Midbrain (tissue), 1 donor: ENCODE results near the gene ZCCHC14.

ENCODE experiments used
- DNase-seq: peaks from one replicate; lab custom pipeline; 2025; lab: John Stamatoyannopoulos, UW

Gene ZCCHC14

DNA sequence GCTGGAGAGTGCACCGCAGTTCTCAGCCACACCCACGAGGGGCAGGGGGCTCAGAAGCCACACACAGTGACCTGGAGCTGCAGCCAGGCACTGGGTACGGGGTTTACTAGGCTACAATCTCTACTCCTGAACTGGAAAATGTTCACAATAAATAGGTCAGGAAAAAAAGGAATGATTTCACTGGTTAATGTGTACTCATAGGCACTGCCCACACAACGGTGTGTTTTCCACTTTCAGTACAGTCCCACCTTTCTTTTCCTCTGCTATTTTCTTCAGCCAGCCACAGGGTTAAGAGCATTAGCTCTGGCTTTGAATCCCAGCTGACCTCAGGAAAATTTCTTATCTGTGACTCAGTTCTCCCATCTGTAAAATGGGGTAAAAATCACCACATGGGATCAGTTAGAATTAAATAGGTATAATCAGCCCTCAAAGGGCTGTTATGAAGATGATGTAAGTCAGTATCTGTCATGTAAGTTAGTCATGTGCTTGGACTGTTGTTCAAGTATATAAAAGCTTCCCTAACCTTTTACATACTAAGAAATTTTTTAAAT is 35.7 kb downstream of the ZCCHC14 start:
- no peak for DNase-seq

DNA sequence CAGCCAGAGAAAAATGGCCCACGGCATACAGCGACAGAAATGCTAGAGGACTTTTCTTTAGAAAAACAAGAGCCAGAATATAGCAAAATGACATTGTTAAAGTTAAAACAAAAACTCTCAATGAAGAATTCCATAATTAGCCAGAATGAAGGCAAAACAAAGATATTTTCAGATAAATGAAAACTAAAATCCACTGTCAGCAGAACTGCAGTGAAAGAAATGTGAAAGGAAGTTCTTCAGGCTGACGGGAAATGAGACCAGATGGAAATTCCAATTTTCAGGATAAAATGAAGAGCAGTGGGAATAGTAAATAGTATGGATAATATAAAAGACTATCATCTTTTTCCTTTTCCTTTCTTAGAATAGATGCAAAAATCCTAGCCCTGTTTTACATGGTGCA is 38.4 kb downstream of the ZCCHC14 start:
- DNase-seq = no peak

DNA sequence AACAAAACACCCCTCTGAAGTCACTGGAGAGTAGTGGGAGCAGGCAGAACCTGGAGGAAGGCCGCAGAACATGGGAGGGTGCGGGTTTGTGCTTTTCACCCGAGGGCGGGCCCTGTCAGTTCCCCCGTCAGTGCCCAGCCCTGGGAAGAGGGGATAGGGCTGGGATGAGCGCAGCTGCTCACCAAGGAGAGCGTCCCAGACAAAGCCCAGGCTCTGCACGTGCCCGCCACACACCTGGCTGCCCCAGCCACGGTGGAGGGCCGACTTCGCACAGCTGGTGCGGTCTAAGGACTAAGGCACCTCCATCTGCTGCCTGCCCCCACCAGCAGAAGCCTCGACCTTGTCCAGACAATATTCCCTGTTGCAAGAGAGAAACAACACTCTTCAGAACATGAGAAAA is 39.5 kb downstream of the ZCCHC14 start:
- DNase-seq = no peak

DNA sequence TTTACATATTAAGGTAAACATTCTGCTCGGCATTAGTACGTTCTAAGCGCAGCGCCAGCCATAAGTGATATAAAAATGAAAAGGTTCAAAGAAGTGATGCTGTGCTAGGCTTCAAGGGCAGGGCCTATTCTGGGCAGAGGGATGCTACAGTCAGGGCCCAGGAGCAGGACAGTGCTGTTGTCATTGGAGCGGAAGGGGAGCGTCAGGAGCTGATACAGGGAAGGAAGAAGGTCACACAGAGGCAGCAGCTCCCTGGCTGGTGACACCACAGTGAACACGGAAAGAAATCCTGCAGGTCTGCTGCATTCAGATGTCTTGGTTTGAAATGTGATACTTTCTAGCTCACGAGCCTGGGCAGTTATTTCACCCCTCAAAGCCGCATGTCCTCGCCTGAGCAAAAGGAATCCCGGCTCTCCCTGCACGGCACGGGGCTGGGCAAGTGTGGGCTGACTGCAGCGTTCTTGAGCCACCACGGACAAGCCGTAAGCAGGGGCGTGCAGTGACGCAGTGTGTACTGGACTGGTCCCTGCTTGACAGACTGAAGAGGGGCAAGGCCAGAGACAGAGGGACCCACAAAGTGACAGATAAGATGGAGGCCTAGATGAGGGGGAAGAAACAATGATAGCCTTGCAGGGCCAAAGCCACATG is 41.1 kb downstream of the ZCCHC14 start:
- DNase-seq = no peak

DNA sequence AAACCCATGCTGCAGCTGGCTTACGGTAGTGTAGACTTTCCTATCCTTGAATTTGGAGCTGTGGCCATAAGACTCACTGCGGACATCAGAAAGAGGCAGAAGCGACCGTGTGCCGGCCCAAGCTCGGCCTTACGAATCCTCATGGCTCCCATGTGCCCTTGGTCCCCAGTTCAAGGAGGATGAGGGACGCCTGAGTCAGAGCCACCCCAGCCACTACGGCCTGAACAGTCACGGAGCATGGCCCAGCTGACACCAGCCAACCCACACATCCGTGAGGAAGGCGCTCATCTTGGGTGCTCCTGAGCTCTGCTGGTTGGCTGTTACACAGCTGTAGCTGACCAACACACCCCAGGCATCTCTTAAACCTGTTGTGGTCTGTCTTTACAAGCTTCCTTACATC is 44.0 kb downstream of the ZCCHC14 start:
- no peak for DNase-seq

DNA sequence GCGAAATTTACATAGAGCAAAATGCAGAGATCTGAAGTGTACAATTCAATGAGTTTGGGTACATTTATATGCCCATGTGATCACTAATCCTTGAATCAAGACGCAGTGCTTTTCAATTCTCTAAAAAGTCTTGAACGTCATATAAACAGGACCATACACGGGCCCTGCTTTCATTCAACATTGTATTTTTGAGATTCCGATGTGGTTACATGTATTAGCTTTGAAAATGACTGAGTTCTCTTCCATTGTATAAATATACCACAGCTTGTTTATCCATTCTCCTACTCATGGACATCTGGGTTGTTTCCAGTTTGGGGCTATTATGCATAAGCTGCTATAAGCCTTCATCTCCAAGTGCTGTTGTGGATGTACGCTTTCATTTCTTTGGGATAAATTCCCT is 45.5 kb downstream of the ZCCHC14 start:
- DNase-seq = no peak

- no peak for DNase-seq
Observed at GRCh38 chr16:87446479-87446878, 46.3 kb downstream of the ZCCHC14 start.

- no peak for DNase-seq
Observed at GRCh38 chr16:87445486-87445885, 47.3 kb downstream of the ZCCHC14 start.

DNA sequence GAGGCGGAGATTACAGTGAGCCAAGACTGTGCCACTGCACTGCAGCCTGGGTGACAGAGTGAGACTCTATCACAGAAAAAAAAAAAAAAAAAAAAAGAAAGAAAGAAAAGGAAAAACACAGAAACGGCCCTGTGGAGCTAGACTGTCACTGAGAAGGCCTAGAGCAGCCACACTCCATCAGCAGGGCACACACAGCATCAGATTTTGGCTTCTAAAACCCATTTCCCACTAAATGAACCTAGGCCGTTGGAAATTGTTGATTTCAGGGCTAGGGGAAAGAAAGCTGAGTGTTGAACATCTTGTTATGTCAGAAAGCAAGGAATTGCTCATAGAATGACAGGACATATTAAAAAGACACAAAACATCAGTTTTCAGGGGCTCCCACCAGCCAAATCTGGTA is 48.9 kb downstream of the ZCCHC14 start:
- no peak for DNase-seq

GRCh38 chr16:87443016-87443415 is 49.8 kb downstream of the ZCCHC14 start:
- no peak for DNase-seq

DNA sequence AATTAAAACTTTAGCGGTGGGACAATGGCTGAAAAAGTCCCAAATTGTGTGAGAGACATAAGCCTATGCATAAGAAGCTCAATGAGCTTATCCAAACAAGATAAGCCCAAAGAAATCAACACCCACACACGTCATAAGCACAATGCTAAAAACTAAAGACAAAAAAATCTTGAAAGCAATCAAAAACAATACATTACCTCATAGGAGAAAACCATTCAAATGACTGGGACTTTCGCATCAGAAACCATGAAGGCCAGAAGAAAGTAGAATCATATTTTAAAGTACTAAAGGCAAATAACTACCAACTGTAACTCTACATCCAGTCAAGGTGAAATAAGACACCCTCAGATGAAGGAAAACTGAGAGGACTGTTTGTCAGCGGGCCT is 50.2 kb downstream of the ZCCHC14 start:
- DNase-seq = no peak

- no peak for DNase-seq
Observed at GRCh38 chr16:87441886-87442580, 50.8 kb downstream of the ZCCHC14 start.

- DNase-seq = no peak
Observed at GRCh38 chr16:87439926-87440325, 52.9 kb downstream of the ZCCHC14 start.

GRCh38 chr16:87438611-87438985 is 54.2 kb downstream of the ZCCHC14 start:
- DNase-seq = no peak

GRCh38 chr16:87437911-87438610 is 54.8 kb downstream of the ZCCHC14 start:
- DNase-seq = no peak

- DNase-seq = no peak
Observed at GRCh38 chr16:87437327-87437726, 55.5 kb downstream of the ZCCHC14 start.

DNA sequence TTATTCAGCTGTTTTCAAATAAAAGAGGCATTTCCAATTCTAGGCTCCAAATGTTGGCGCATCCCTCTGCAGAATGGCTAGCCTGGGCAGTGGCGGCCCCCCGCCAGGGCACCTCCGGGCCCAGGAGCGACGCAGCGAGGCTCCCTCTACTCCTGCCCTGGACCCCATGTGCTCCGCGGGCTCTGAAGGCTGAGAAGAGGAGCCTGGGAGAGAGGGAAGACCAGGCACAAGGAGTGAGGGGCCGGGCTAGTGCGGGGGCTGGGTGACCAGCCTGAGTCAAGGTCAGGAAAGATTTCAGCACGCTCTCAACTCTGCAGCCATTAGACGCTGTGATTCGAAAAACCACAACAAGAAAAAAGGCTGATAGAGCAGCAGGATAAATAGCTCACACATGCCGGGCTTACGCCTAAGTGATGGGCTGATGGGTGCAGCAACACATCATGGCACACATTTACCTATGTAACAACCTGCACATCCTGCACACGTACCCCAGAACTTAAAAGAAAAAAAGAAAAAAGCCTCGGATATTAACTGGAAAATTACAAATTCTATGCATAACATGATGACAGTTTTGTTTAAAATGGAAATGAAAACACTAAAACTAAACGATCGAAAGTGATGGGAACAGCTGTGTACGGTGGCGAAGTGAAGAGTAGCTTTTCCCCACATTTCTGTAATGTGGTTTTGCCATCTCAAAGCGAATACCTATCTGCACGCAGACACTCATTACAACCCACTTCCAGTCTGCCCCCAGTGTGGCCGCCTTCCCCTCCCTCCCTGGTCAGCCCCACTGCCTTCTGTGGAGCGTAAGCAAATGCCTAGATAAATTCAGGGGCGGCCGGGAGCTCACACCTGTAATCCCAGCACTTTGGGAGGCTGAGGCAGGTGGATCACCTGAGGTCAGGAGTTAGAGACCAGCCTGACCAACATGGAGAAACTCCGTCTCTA is 56.3 kb downstream of the ZCCHC14 start:
- DNase-seq = no peak

DNA sequence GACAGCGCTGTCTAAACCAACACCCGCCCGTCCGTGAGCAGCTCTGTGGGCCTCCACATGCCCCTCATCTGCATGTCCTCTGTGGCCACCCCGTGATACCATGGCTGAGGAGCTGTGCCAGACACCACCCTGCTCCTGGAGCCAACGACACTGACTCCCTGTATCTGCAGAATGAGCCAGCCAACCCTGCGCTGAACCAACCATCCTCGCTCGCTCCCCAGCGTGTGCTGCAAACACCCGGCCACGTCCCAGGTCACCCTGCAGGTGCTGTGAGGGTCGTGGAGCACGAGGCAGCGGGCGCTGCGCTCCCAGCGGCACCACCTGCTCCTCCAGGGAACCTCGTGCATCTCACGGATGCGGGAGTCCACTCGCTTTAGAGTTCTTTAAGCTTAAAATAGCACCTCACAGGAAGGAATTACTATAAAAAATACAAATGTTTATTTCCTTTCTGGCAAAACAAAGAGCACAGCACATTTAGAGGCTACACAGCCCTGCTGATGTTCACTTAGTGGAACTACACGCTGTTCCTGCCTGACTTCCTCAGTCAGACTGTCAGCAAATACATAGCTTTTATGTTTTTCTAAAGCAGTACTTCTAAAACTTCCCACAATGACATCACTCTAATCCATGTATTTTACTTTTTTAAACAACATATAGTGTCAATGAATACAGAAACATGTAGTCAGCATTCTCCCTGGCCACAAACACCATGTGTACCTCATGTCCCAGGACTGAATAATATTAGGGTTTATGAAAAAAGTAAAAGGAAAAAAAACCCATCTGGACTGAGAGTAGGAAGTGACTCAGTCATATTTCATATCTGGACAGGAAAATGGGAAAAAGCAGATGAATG is 57.2 kb downstream of the ZCCHC14 start:
- DNase-seq = no peak

DNA sequence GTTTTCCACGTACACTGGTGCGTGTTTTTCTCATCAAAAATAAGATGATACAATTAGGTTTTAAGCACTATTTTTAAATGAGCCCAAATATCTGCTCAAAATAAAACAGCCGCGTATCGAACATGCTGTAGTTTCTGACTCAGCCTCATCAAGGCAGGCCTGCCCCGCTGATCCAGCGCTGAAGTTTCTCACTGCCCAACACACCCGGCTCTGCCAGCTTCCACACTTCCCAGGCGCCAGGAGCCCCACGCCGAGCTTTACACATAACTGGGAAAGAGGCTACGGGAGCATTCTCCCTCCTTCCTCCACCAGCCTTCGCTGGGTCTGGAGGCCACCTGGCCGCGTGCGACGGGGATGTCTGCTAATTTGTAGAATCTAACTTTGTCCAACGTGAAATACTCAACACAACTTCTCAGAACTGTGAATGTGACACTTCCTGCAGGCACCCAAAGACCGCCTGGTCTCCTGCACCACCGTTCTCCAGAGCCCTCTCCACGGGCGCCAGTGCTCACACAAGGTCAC is 58.6 kb downstream of the ZCCHC14 start:
- no peak for DNase-seq

DNA sequence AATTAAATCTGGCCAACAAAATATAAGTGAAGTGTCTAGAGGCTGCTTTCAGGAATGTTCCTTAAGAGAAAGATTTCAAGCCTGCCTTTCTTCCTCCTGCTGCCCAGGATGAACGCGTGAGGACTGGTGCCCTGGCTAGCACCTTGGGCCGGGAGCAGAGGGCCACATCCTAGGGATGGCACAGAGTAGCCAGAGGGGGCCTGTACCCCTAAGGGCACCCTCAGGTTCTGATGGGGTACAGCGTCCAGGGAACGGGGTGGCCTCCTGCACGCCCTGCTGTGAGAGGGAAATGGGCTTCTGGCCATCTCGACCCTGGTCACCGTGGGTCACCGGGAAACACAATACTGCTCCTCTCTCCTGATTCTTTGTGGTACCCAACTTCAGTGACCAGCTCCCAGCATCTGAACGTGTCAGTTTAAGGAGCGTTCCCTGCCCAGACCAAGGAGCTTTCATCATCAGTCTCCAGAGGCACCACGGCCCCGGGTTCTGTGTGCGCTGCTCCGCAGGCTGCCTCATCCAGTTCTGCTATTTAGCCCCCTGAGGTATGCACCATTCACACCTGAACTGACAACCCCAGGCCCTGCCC is 60.4 kb downstream of the ZCCHC14 start:
- DNase-seq = no peak
